ENCODE results near the gene WWC1.
"Not testable (repeated sequence)": the region's sequence is repeated elsewhere in the genome, so short reads cannot be mapped to it uniquely, and the experiment has no call there.

Gene WWC1

DNA sequence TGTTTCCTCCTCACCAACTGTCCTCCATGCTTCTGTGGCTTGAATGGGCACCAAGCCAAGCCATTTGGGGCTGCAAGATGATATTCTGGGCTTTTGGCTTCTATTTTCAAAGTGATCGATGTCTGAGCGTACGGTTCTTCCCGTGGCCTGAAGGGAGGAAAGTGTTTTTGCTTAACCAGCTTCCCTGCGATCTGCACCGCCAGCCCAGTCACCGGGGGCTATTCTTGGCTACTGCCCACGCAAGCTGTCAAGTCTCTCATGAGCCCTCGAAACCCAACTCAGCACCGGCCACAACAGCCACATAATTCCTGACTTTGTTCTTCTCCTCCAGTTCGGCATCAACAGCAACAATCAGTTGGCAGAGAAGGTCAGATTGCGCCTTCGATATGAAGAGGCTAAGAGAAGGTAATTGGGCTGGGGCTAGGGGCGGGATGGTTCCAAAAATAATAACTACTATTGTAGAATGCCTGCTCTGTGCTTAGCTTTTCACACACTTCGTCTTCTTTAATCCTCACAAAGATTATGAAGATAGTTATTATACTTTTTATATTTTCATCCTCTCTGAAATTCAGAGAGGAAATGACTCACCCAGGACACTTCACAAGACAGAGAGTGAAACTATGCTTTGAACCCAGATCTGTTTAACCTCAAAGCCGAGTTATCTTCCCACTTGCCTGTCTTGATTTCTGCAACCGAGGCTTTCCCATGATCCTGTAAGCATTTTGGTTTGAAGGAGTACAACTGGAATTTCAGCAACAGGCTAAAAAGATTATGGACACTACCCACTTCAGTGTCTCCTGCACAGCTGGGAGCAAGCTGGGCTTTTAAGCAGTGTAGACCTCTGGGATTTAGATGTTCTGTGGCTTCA is 118.4 kb downstream of the WWC1 start:
- DNase-seq (ENCODE audit: low read depth, low spot score): no peak

GRCh38 chr5:168411871-168412270 is 120.4 kb downstream of the WWC1 start:
- DNase-seq (ENCODE audit: low read depth, low spot score): no peak

DNA sequence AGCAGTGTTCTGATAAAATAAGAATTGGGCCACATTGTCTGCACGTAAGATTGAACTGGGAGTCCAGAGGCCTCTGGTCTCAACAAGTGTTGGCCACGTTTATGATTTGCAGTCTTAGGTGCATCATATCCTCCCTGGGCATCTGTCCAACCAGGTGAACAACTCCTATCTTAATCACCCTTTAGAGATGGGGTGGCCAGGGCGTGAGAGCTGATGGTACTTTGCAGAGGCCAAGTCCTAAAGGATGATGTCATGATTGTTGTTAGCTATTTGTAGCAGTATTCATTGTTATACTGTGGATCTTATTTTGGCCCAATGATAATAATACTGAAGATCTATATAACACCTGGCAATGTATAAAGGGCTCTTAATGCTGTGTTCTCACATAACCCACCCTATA is 121.6 kb downstream of the WWC1 start:
- DNase-seq (ENCODE audit: low read depth, low spot score): no peak

DNA sequence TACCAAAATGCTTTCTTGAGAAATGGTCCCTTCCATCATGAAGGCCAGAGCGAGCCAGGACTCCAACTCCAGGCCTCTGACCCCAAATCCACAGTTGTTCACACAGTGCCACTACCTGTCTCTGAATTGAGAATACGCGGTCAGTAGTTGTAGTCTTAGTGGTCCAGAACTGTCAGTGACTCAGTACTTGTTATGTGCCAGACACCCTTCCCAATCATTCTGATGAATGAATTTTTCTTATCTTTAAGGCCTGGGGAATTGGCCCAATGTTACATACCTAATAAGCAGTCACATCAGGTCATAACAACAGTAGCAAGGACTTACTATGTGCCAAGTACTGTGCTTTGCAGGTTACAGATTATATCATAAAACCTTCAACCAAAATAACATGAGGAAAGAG is 122.2 kb downstream of the WWC1 start:
- DNase-seq (ENCODE audit: low read depth, low spot score): no peak

DNA sequence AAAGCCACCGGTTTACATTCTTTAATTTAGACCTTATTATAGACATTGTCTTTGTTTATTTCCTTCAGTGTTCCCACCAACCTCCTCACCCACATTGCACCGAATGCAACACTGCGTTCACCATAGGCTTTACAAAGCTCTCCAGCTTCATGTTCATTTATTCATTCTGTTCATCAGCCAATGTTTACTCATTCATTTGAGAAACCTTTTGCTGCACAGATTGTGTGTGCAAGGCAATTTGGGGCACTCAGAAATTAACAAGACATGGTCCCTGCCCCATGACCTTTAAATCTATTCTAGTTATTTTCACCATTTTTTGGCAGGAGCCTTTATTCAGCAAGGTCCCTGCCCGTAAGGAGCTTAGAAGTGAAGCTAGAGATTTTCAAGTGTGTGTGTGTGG is 124.0 kb downstream of the WWC1 start:
- no peak for DNase-seq (ENCODE audit: low read depth, low spot score)

GRCh38 chr5:168415971-168416370 is 124.5 kb downstream of the WWC1 start:
- no peak for DNase-seq (ENCODE audit: low read depth, low spot score)

- DNase-seq (ENCODE audit: low read depth, low spot score): no peak
Observed at GRCh38 chr5:168417731-168418429, 126.4 kb downstream of the WWC1 start.

GRCh38 chr5:168420461-168420860 is 129.0 kb downstream of the WWC1 start:
- no peak for DNase-seq (ENCODE audit: low read depth, low spot score)

DNA sequence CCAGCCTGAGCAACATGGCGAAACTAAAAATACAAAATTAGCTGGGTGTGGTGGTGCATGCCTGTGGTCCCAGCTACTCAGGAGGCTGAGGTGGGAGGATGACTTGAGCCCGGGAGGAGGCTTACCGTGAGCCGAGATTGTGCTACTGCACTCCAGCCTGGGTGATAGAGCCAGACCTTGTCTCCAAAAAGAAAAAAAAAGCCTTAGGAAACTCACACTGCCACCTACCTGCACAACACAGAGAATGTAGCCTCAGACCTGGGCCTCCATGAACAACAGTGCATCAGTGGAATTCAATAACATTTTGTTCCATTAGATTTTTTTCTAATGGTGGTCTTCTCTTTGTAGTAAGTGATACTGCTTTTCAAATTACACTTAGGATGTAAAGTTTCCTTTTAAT is 131.0 kb downstream of the WWC1 start:
- no peak for DNase-seq (ENCODE audit: low read depth, low spot score)

- no peak for DNase-seq (ENCODE audit: low read depth, low spot score)
Observed at GRCh38 chr5:168423478-168423877, 132.0 kb downstream of the WWC1 start.

DNA sequence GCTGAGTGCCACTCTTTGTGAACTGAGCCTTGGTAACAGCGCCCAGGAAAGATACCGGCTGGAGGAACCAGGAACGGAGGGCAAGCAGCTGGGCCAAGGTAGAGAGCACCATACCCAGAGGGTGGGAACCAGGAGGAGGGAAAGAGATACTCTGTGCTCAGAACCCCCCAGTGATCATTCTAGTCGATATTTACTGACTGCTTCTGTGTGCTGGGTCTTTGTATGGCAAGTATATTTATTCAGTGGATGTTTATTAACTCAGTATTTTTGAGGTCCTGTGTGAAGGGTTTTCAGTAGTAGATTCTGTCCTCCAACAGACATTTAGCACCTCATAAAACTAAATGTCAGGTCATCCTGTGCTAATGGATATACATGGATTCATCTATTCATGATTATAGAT is 132.5 kb downstream of the WWC1 start:
- no peak for DNase-seq (ENCODE audit: low read depth, low spot score)

DNA sequence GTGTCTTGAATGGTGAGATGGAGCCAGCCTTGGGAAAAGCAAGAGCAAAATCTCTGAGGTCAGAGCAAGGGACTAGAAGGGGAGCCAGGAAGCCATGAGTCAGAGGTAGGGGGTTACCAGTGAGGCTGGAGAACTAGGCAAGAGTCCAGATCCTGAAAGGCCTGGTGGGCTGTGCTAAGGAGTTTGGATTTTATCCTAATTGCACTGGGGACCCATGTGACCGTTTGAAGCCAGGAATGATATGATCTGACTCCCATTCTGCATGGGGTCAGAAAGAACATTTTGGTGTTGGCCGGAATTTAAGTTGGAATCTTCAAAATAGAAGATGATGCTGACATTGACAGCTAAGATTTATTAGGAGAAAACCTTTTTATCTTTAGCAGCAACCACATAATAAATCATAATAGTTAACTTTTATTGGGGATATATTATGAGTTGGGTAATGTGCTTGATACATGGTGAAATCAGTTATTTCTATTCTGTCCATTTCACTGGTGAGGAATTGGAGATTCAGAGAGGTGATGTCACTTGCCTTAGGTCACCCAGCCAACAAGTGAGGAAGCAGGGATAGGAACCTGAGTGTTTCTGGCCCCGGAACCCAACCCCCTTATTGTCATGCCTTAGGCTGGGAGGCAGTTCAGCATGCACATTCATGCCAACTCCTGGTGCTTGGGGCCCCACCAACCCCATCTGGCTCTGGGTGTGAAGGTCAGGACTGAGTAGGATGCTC is 133.3 kb downstream of the WWC1 start:
- no peak for DNase-seq (ENCODE audit: low read depth, low spot score)

GRCh38 chr5:168426007-168426863 is 134.8 kb downstream of the WWC1 start:
- DNase-seq (ENCODE audit: low read depth, low spot score): no peak

DNA sequence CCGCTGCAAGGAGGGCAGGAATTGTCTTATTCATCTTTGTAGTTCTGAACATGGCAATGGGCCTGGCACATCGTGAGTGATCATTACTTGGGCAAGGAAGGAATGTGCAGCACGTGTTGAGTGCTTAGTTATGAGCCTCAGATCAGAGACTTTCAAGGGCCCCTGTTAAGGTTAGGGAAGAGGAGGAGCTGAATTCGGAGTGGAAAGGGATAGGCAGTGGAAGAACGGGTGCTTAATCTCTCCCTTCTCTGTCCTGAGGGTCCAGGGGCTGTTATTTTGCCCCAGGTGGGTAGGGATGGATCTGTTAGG is 135.4 kb downstream of the WWC1 start:
- no peak for DNase-seq (ENCODE audit: low read depth, low spot score)

GRCh38 chr5:168427224-168427623 is 135.8 kb downstream of the WWC1 start:
- no peak for DNase-seq (ENCODE audit: low read depth, low spot score)

GRCh38 chr5:168428552-168428951 is 137.1 kb downstream of the WWC1 start:
- DNase-seq (ENCODE audit: low read depth, low spot score): no peak

GRCh38 chr5:168430296-168430695 is 138.9 kb downstream of the WWC1 start:
- DNase-seq (ENCODE audit: low read depth, low spot score): no peak

- no peak for DNase-seq (ENCODE audit: low read depth, low spot score)
Observed at GRCh38 chr5:168432903-168433302, 141.5 kb downstream of the WWC1 start.

- no peak for DNase-seq (ENCODE audit: low read depth, low spot score)
Observed at GRCh38 chr5:168434001-168434400, 142.6 kb downstream of the WWC1 start.

DNA sequence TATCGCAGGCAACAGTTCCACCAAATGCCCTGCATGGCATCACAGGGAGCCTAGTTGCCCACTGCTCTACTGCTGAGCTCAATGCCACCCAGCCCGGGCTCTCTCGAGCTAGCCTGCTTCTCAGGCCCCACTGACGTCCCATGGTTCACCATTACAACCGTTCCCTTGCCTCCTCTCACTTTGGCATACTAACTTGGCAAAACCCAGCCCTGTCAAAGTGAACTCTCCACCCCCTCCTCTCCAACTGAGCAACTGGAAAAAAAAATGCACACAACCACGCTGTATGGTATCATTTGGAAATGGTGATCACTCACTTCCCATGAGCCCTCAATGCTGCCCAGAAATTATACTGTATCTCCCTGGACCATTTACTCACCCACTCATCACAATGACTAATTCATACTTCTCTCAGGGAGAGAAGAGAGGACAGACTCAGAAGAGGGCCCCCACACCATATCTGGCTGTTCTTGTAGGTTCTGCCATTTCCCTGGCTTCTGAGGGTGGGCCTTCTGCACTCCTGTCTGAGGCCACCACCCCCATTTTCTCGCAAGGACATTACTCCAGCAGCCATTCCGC is 143.4 kb downstream of the WWC1 start:
- DNase-seq (ENCODE audit: low read depth, low spot score): no peak

DNA sequence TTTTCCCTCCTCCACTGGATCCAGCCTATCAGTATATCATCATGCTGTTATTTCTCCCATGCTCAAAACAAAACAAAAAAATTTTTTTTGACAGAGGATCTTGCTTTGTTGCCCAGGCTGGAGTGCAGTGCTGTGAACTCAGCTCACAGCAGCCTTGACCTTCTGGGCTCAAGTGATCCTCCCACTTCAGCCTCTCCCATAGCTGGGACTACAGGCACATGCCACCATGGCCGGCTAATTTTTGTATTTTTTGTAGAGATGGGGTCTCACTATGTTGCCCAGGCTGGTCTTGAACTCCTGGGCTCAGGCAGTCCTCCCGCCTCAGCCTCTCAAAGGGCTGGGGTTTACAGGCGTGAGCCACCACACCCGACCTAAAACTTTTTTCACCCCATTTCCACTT is 143.9 kb downstream of the WWC1 start:
- DNase-seq (ENCODE audit: low read depth, low spot score): not testable (repeated sequence)
